CD4-positive, alpha-beta T cell (primary cell): Measurements from ENCODE around the gene PPM1L. TPM values are rescaled to one million over a fixed set of nuclear protein-coding genes. Genes with fewer than 3 reads are reported as not detected.
A peak's percentile ranks its signal among the peaks of the same experiment; 100 is the strongest.

Source experiments
- ATAC-seq: fragments of 200-7000 bp; cut with Tn5 transposase; one replicate; pipeline ENCODE4 v1.10.0; 2022; ENCODE audit warnings: mild to moderate bottlenecking; ENCODE audit not compliant: poor library complexity
- CTCF ChIA-PET: fragments of 350-600 bp; sonication (Branson Sonifier 250); formaldehyde crosslinking; loops from one replicate; lab custom pipeline; 2021; ENCODE audit warnings: antibody characterized with exemption, inconsistent platforms; lab: Charles Lee
- POLR2A ChIA-PET: fragments of 350-600 bp; sonication (Branson Sonifier 250); formaldehyde crosslinking; loops from one replicate; lab custom pipeline; 2021; ENCODE audit warnings: antibody characterized with exemption, inconsistent platforms; lab: Charles Lee
- DNase-seq, 14 experiments: peaks; one replicate each; pipeline ENCODE4 v3.0.0-alpha.2; 2013 to 2020; ENCODE audit warnings: mixed read lengths in 2 of 14
- H3K27ac ChIP-seq, 2 donors: one replicate each; pipeline versions ENCODE4 v1.5.1 to v1.7.0; 2013; ENCODE audit warnings: low read length in 2 of 2, low read depth in 1 of 2, mild to moderate bottlenecking in 1 of 2
- H3K27me3 ChIP-seq, 2 experiments: 1 replicate in 1 of 2; 2 replicates in 1 of 2; pipeline versions ENCODE4 v1.6.1 to v1.7.0; 2013; ENCODE audit warnings: low read length in 2 of 2, control low read depth in 1 of 2, mild to moderate bottlenecking in 1 of 2, moderate library complexity in 1 of 2; ENCODE audit not compliant: insufficient read depth in 2 of 2, control insufficient read depth in 1 of 2
- H3K36me3 ChIP-seq: one replicate; pipeline ENCODE4 v1.6.1; 2013; ENCODE audit warnings: low read length, control low read depth; ENCODE audit not compliant: insufficient read depth
- H3K4me1 ChIP-seq: one replicate; pipeline ENCODE4 v1.6.1; 2013; ENCODE audit warnings: low read length, control low read depth; ENCODE audit not compliant: insufficient read depth
- H3K4me3 ChIP-seq: one replicate; pipeline ENCODE4 v1.5.1; 2013; ENCODE audit warnings: mild to moderate bottlenecking, low read length, moderate library complexity
- H3K9me3 ChIP-seq, 2 experiments: 1 replicate in 1 of 2; 2 replicates in 1 of 2; pipeline versions ENCODE4 v1.6.1 to v1.7.0; 2013; ENCODE audit warnings: low read length in 2 of 2, mild to moderate bottlenecking in 2 of 2, control low read depth in 1 of 2, moderate library complexity in 1 of 2; ENCODE audit not compliant: control insufficient read depth in 1 of 2, insufficient read depth in 1 of 2
- H3K27ac Mint-ChIP-seq: one replicate; pipeline ENCODE4 v1.8.0; 2020; ENCODE audit warnings: mixed read lengths
- H3K27me3 Mint-ChIP-seq: one replicate; pipeline ENCODE4 v1.8.0; 2021; ENCODE audit warnings: mixed read lengths
- H3K36me3 Mint-ChIP-seq: one replicate; pipeline ENCODE4 v1.8.0; 2021; ENCODE audit warnings: low read depth, mixed read lengths
- H3K4me1 Mint-ChIP-seq: one replicate; pipeline ENCODE4 v1.8.0; 2021; ENCODE audit warnings: low read depth, mixed read lengths
- H3K4me3 Mint-ChIP-seq: one replicate; pipeline ENCODE4 v1.8.0; 2020; ENCODE audit warnings: mild to moderate bottlenecking, mixed read lengths
- H3K9me3 Mint-ChIP-seq: one replicate; pipeline ENCODE4 v1.8.0; 2020; ENCODE audit warnings: mixed read lengths
- intact Hi-C, 2 experiments: fragments of 100-400 bp; cut with DNase I in 1 of 2; cut with micrococcal nuclease in 1 of 2; formaldehyde crosslinking; loops; one replicate each; pipeline versions ENCODE4 v1.15.1 to v1.9.0; 2023 to 2025; cut with DNase I, micrococcal nuclease
- total RNA-seq, 174 experiments: library from RNA in 2 of 174; stranded (reverse) in 2 of 174; gene quantifications; one replicate each; pipeline ENCODE4 v1.2.3 and lab custom pipeline; 2021 to 2026
- TF ChIP-seq, protein P1 (sequence below): fragments of 200-600 bp; IDR thresholded peaks from one replicate; pipeline ENCODE4 v1.8.0; 2022; ENCODE audit warnings: antibody characterized with exemption, mild to moderate bottlenecking

The PPM1L gene
- total RNA-seq, 2 experiments from 2014 or later, result 3.0 to 3.4 TPM

GRCh38 chr3:160758929-160759577, 3.0 kb downstream of the PPM1L start:
- Histone ChIP-seq H3K9me3 (no peaks in the 10 kb centered on the region), H3K4me3 (no peak overlapping the region), H3K36me3 (no peaks in the 10 kb centered on the region), H3K27ac (no peak overlapping the region), H3K27me3 (peaks cover 7% of the 10 kb centered on the region in 2 experiments), H3K4me1 (peaks cover 26% of the 10 kb centered on the region)
- peaks cover 4% of the 10 kb centered on the region for H3K36me3 Mint-ChIP-seq
- ATAC-seq (no peak), DNase-seq (no peak)
- intact Hi-C loops, result loop anchor here (5.0 kb wide), 4 partner anchors 307 to 463 kb away; partner anchors contain the start of gene NMD3 (in 1 of the 2)
- TF ChIP-seq, protein P1, sequence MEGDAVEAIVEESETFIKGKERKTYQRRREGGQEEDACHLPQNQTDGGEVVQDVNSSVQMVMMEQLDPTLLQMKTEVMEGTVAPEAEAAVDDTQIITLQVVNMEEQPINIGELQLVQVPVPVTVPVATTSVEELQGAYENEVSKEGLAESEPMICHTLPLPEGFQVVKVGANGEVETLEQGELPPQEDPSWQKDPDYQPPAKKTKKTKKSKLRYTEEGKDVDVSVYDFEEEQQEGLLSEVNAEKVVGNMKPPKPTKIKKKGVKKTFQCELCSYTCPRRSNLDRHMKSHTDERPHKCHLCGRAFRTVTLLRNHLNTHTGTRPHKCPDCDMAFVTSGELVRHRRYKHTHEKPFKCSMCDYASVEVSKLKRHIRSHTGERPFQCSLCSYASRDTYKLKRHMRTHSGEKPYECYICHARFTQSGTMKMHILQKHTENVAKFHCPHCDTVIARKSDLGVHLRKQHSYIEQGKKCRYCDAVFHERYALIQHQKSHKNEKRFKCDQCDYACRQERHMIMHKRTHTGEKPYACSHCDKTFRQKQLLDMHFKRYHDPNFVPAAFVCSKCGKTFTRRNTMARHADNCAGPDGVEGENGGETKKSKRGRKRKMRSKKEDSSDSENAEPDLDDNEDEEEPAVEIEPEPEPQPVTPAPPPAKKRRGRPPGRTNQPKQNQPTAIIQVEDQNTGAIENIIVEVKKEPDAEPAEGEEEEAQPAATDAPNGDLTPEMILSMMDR, result no peak
- H3K9me3 Mint-ChIP-seq, result no peaks in the 10 kb centered on the region
- H3K4me1 Mint-ChIP-seq, result peaks cover 37% of the 10 kb centered on the region
- peaks cover 21% of the 10 kb centered on the region for H3K27me3 Mint-ChIP-seq
- ChIA-PET CTCF (no interaction called here), POLR2A (no interaction called here)
- no peak overlapping the region for H3K27ac Mint-ChIP-seq
- H3K4me3 Mint-ChIP-seq, result peak overlapping the region; percentile 2

- H3K4me3 Mint-ChIP-seq, result no peak overlapping the region
- intact Hi-C loops, result no loop called here
- POLR2A ChIA-PET, result no interaction called here
These were observed 7.0 kb downstream of the PPM1L start for GRCh38 chr3:160763073-160763472.

GRCh38 chr3:160765211-160765610, 9.2 kb downstream of the PPM1L start:
- Mint-ChIP-seq H3K36me3 (no peaks in the 10 kb centered on the region), H3K4me3 (no peak overlapping the region), H3K4me1 (no peaks in the 10 kb centered on the region), H3K9me3 (no peaks in the 10 kb centered on the region), H3K27ac (no peak overlapping the region), H3K27me3 (peaks cover 7% of the 10 kb centered on the region)
- no peak for DNase-seq
- Histone ChIP-seq H3K4me3 (no peak overlapping the region), H3K9me3 (no peaks in the 10 kb centered on the region), H3K36me3 (no peaks in the 10 kb centered on the region), H3K27ac (no peak overlapping the region), H3K4me1 (no peaks in the 10 kb centered on the region), H3K27me3 (no peaks in the 10 kb centered on the region)
- POLR2A ChIA-PET, result no interaction called here
- TF ChIP-seq, protein P1, result no peak
- intact Hi-C loops, result no loop called here
- CTCF ChIA-PET, result no interaction called here
- no peak for ATAC-seq

More at GRCh38 chr3:160763073-160763472, 7.0 kb downstream of the PPM1L start:
- H3K36me3 Mint-ChIP-seq, result no peaks in the 10 kb centered on the region
- Histone ChIP-seq H3K36me3 (no peaks in the 10 kb centered on the region), H3K4me1 (no peaks in the 10 kb centered on the region), H3K4me3 (no peak overlapping the region), H3K27me3 (peaks cover 0 to under 1% of the 10 kb centered on the region in 2 experiments), H3K9me3 (no peaks in the 10 kb centered on the region), H3K27ac (no peak overlapping the region)
- DNase-seq, result no peak
- CTCF ChIA-PET, result no interaction called here
- H3K4me1 Mint-ChIP-seq, result peaks cover 7% of the 10 kb centered on the region
- TF ChIP-seq, protein P1, result no peak
- no peaks in the 10 kb centered on the region for H3K9me3 Mint-ChIP-seq
- peaks cover 17% of the 10 kb centered on the region for H3K27me3 Mint-ChIP-seq
- no peak overlapping the region for H3K27ac Mint-ChIP-seq
- no peak for ATAC-seq
